SK-N-SH (cell line): ENCODE measurements around the gene FBF1.

Experiments used
- CHD2 ChIP-seq: fragments of 150-350 bp; IDR thresholded peaks from 2 replicates; pipeline ENCODE4 v1.6.1; 2018; ENCODE audit warnings: low read length; ENCODE audit not compliant: partially characterized antibody
- CTCF ChIP-seq: fragments of 200-600 bp; sonication (generic); IDR thresholded peaks from 2 replicates; pipeline ENCODE4 v1.6.1; 2017; ENCODE audit warnings: antibody characterized with exemption, mild to moderate bottlenecking, moderate library complexity
- GATA2 ChIP-seq: sonication (generic); formaldehyde crosslinking; IDR thresholded peaks from 2 replicates; pipeline ENCODE4 v1.5.0; 2020; ENCODE audit warnings: mild to moderate bottlenecking, missing genetic modification reagents
- MAX ChIP-seq: IDR thresholded peaks from 2 replicates; pipeline ENCODE4 v1.4.0; 2012; ENCODE audit warnings: low read depth
- NRF1 ChIP-seq: IDR thresholded peaks from 2 replicates; pipeline ENCODE4 v1.6.1; 2012; ENCODE audit warnings: low read depth, mild to moderate bottlenecking, low read length
- RAD21 ChIP-seq: IDR thresholded peaks from 2 replicates; pipeline ENCODE4 v1.6.1; 2012; ENCODE audit warnings: mild to moderate bottlenecking, low read length
- RCOR1 ChIP-seq: fragments of 150-350 bp; IDR thresholded peaks from 2 replicates; pipeline ENCODE4 v1.6.1; 2017; ENCODE audit warnings: antibody characterized with exemption, low read length
- RFX5 ChIP-seq: IDR thresholded peaks from 2 replicates; pipeline ENCODE4 v1.6.1; 2012; ENCODE audit warnings: mild to moderate bottlenecking, improper control_type of control experiment, low read length
- SIN3A ChIP-seq: IDR thresholded peaks from 2 replicates; pipeline ENCODE4 v1.6.1; 2012; ENCODE audit warnings: low read depth, mild to moderate bottlenecking, low read length, moderate library complexity, borderline replicate concordance
- TAF1 ChIP-seq: IDR thresholded peaks from 2 replicates; pipeline ENCODE4 v1.6.1; 2012; ENCODE audit warnings: low read depth, mild to moderate bottlenecking, low read length, moderate library complexity, borderline replicate concordance
- ZBTB33 ChIP-seq: IDR thresholded peaks from 2 replicates; pipeline ENCODE4 v1.4.0; 2012; ENCODE audit warnings: low read depth, borderline replicate concordance

DNA sequence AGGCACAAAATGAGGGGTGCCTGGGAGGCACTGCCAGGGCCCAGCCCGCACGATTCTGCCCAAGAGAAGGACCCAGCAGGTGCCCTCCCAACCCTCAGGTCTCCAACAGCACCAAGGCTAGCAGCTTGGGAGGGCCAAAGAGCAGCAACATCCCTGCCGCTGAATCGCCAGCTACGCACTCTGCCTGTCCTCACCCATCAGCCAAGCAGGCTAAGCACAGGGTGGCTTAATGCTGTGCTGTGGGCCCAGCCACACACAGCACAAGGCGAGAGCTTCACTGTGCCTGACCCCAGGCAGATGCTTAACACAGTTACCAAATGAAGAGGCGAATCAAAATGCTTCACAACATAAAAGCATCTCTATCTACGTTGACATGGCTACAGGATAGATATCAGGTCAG, 25.6 kb downstream of the FBF1 start:
- TF ChIP-seq ZBTB33 (no peak), TAF1 (no peak), MAX (no peak), CTCF (no peak), RCOR1 (no peak), RFX5 (no peak), SIN3A (no peak), GATA2 (CRISPR knock-in tag) (no peak), NRF1 (no peak), RAD21 (no peak), CHD2 (no peak)
